SK-N-MC (cell line): ENCODE measurements around the gene AFP.

Source experiments
- DNase-seq: peaks from one replicate; pipeline ENCODE4 v3.0.0-alpha.2; 2011; ENCODE audit warnings: low read depth, low spot score
- H3K27ac ChIP-seq: fragments of 200-600 bp; sonication (generic); 2 replicates; pipeline ENCODE4 v1.5.1; 2016; ENCODE audit warnings: mixed run types
- H3K36me3 ChIP-seq: fragments of 200-600 bp; sonication (generic); 2 replicates; pipeline ENCODE4 v1.6.1; 2017; ENCODE audit warnings: antibody characterized with exemption, low read length, mixed read lengths; ENCODE audit not compliant: insufficient read depth
- H3K4me3 ChIP-seq: fragments of 200-600 bp; sonication (generic); 2 replicates; pipeline ENCODE4 v1.5.1; 2016
- H3K9ac ChIP-seq: fragments of 200-600 bp; sonication (generic); 2 replicates; pipeline ENCODE4 v1.8.0; 2017; ENCODE audit warnings: mixed run types, mixed read lengths; ENCODE audit not compliant: insufficient read length
- H3K9me3 ChIP-seq: fragments of 200-600 bp; sonication (generic); 2 replicates; pipeline ENCODE4 v1.6.1; 2017; ENCODE audit warnings: low read depth, mild to moderate bottlenecking, antibody characterized with exemption, low read length, moderate library complexity, mixed read lengths
- EZH2 ChIP-seq: fragments of 200-600 bp; sonication (generic); IDR thresholded peaks from one replicate; pipeline ENCODE4 v1.6.1; 2017; ENCODE audit warnings: antibody characterized with exemption
- FOXP2 ChIP-seq: optimal IDR thresholded peaks from 2 replicates; pipeline ENCODE3; 2011; ENCODE audit warnings: mild to moderate bottlenecking, moderate library complexity; ENCODE audit not compliant: insufficient read depth; ENCODE audit errors: extremely low read length, control extremely low read depth
- POLR2AphosphoS5 ChIP-seq: IDR thresholded peaks from 2 replicates; pipeline ENCODE4 v1.6.1; 2012; ENCODE audit warnings: mild to moderate bottlenecking, low read depth, low read length, borderline replicate concordance

AFP gene

DNA sequence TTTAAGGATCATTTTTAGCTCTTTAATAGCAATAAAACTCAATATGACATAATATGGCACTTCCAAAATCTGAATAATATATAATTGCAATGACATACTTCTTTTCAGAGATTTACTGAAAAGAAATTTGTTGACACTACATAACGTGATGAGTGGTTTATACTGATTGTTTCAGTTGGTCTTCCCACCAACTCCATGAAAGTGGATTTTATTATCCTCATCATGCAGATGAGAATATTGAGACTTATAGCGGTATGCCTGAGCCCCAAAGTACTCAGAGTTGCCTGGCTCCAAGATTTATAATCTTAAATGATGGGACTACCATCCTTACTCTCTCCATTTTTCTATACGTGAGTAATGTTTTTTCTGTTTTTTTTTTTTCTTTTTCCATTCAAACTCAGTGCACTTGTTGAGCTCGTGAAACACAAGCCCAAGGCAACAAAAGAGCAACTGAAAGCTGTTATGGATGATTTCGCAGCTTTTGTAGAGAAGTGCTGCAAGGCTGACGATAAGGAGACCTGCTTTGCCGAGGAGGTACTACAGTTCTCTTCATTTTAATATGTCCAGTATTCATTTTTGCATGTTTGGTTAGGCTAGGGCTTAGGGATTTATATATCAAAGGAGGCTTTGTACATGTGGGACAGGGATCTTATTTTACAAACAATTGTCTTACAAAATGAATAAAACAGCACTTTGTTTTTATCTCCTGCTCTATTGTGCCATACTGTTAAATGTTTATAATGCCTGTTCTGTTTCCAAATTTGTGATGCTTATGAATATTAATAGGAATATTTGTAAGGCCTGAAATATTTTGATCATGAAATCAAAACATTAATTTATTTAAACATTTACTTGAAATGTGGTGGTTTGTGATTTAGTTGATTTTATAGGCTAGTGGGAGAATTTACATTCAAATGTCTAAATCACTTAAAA lies 16.6 kb upstream of the AFP start:
- no peak for TF ChIP-seq EZH2
- TF ChIP-seq FOXP2, result no peak
- no peak for TF ChIP-seq POLR2AphosphoS5
- H3K27ac ChIP-seq, result no peak overlapping the region
- no peak overlapping the region for H3K4me3 ChIP-seq
- no peak overlapping the region for H3K9ac ChIP-seq
- DNase-seq, result no peak
- H3K9me3 ChIP-seq, result no peaks in the 10 kb centered on the region
- no peaks in the 10 kb centered on the region for H3K36me3 ChIP-seq

DNA sequence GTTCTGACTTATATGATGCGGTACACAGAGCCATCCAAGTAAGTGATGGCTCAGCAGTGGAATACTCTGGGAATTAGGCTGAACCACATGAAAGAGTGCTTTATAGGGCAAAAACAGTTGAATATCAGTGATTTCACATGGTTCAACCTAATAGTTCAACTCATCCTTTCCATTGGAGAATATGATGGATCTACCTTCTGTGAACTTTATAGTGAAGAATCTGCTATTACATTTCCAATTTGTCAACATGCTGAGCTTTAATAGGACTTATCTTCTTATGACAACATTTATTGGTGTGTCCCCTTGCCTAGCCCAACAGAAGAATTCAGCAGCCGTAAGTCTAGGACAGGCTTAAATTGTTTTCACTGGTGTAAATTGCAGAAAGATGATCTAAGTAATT lies 15.4 kb upstream of the AFP start:
- H3K27ac ChIP-seq, result no peak overlapping the region
- DNase-seq, result no peak
- no peak overlapping the region for H3K4me3 ChIP-seq
- no peaks in the 10 kb centered on the region for H3K9me3 ChIP-seq
- H3K36me3 ChIP-seq, result no peaks in the 10 kb centered on the region
- TF ChIP-seq FOXP2 (no peak), POLR2AphosphoS5 (no peak), EZH2 (no peak)
- H3K9ac ChIP-seq, result no peak overlapping the region

DNA sequence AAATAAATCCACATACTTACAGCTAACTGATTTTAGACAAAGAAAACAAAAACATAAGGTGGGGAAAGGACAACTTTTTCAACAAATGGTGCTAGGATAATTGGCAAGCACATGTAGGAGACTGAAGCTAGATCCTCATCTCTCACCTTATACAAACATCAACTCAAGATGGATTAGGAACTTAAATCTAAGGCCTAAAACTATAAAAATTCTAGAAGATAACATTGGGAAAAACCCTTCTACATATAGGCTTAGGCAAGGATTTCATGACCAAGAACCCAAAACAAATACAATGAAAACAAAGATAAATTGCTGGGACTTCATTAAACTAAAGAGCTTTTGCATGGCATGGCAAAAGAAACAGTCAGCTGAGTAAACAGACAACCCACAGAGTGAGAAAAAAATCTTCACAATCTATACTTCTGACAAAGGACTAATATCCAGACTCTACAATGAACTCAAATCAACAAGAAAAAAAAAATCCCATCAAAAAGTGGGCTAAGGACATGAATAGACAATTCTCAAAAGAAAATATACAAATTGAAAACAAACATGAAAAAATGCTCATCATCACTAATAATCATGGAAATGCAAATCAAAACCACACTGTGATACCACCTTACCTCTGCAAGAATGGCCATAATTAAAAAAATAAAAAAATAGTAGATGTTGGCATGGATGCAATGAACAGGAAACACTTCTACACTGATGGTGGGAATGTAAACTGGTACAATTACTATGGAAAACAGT lies 14.1 kb upstream of the AFP start:
- no peak for DNase-seq
- H3K9me3 ChIP-seq, result no peaks in the 10 kb centered on the region
- H3K9ac ChIP-seq, result no peak overlapping the region
- no peak for TF ChIP-seq FOXP2
- TF ChIP-seq EZH2, result no peak
- TF ChIP-seq POLR2AphosphoS5, result no peak
- H3K27ac ChIP-seq, result no peak overlapping the region
- no peak overlapping the region for H3K4me3 ChIP-seq
- H3K36me3 ChIP-seq, result no peaks in the 10 kb centered on the region

DNA sequence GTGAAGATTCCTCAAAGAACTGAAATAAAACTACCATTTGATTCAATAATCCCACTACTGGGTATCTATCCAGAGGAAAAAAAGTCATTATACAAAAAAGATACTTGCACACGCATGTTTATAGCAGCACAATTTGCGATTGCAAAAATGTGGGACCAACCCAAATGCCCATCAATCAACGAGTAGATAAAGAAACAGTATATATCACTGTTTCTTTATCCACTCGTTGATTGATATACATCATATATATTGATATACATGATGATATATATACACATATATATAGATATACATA lies 13.6 kb upstream of the AFP start:
- TF ChIP-seq POLR2AphosphoS5, result no peak
- TF ChIP-seq EZH2, result no peak
- no peak for TF ChIP-seq FOXP2
- H3K27ac ChIP-seq, result no peak overlapping the region
- no peak overlapping the region for H3K9ac ChIP-seq
- H3K4me3 ChIP-seq, result no peak overlapping the region
- H3K9me3 ChIP-seq, result no peaks in the 10 kb centered on the region
- DNase-seq, result no peak
- H3K36me3 ChIP-seq, result no peaks in the 10 kb centered on the region

DNA sequence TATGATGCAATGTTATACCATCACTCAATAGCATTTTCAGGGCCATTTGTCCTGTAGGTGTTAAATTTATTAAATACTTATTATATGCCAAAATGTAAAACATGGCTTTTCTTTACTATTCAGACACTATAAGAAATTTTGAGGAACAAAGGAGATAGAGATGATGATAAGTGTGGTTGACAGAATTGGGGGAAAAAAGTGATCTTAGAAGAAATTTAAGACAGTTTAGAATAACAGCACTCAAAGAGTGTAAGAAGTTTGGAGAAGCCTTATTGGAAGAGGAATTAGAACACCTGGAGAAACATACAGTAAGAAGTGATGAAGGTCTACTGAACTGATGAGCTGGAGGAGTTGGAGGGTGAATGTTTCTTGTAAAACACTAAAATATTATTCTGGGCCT lies 12.8 kb upstream of the AFP start:
- H3K36me3 ChIP-seq, result no peaks in the 10 kb centered on the region
- no peak overlapping the region for H3K9ac ChIP-seq
- no peaks in the 10 kb centered on the region for H3K9me3 ChIP-seq
- no peak overlapping the region for H3K27ac ChIP-seq
- TF ChIP-seq EZH2 (no peak), FOXP2 (no peak), POLR2AphosphoS5 (no peak)
- H3K4me3 ChIP-seq, result no peak overlapping the region
- DNase-seq, result no peak

DNA sequence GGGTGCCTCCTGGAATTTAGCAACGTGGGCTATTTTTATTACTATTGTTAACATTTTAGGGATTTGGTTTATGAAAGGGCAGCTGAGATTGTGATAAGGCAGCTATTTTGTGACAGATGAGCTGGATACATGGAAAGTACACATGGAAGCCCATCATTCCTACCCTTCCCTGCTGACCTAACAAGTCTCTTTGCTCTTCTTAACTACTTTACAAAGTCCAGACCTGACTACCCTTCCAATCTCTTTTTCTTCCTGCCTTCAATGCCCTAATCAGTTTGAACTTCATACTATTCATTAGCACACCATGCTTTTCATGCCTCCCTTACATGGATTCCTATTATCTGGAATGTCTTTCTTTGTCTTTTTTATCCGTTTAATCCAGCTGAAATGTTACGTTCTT lies 9.4 kb upstream of the AFP start:
- Histone ChIP-seq H3K27ac (no peak overlapping the region), H3K9me3 (no peaks in the 10 kb centered on the region), H3K36me3 (no peaks in the 10 kb centered on the region), H3K9ac (no peak overlapping the region), H3K4me3 (no peak overlapping the region)
- TF ChIP-seq FOXP2 (no peak), EZH2 (no peak), POLR2AphosphoS5 (no peak)
- DNase-seq, result no peak

DNA sequence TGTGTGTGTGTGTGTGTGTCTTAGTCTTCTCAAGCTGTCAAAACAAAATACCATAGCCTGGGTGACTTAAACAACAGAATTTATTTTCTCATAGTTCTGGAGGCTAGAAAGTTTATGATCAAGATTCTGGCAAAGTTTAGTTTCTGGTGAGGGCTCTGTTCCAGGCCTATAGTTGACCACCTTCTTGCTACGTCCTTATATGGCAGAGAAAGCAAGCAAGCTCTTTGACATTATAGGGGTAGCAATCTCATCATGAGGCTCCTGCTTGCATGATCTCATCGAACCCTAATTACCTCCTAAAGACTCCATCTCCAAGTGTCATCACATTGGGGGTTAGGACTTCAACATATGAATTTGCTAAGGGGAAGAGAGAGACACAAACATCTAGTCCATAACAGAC lies 6.9 kb upstream of the AFP start:
- Histone ChIP-seq H3K27ac (no peak overlapping the region), H3K9ac (no peak overlapping the region), H3K36me3 (no peaks in the 10 kb centered on the region), H3K9me3 (no peaks in the 10 kb centered on the region), H3K4me3 (no peak overlapping the region)
- no peak for DNase-seq
- no peak for TF ChIP-seq POLR2AphosphoS5
- no peak for TF ChIP-seq EZH2
- TF ChIP-seq FOXP2, result no peak

DNA sequence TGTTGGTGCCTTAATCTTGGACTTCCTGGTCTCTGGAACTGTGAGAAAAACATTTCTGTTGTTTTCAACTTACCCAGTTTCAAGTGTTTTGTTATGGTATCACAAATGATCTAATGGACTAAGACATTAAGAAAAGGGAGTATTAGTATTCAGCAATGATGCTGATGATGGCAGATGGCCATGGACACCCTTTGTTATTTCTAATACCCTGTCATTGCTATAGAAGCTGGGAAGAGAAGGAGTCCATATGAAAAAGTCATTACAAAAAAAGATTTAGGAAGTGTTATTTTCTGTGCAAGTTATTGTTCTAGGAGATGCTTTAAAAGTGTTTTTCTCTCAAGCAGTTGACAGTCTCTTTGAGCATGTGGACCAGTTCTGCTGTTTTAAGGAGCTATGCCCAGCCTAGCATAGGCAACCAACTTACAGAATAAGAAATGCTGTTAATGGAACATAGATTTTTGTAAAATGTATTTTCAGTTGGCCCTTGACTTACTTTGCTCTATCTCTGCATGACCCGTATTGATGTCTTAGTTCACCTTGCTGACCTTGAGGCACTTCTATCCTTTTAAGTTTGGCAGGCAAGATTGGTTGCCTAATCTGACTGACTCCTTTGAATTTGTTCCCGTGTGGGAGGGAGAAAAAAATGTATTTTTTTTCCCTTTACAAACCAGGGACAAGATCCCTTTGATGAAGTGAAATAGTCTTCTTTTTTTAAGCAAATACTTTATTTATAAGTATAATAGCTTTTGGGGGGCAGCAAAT lies 6.0 kb upstream of the AFP start:
- Histone ChIP-seq H3K9me3 (no peaks in the 10 kb centered on the region), H3K36me3 (no peaks in the 10 kb centered on the region), H3K9ac (no peak overlapping the region), H3K27ac (no peak overlapping the region), H3K4me3 (no peak overlapping the region)
- no peak for DNase-seq
- TF ChIP-seq POLR2AphosphoS5 (no peak), FOXP2 (no peak), EZH2 (no peak)
